HG03520 (cell line): ENCODE results near the gene BCL7A.

Experiments
- ATAC-seq: cut with Tn5 transposase; IDR thresholded peaks from one replicate; pipeline ENCODE4 v1.9.1; 2021; ENCODE audit warnings: mild to moderate bottlenecking, moderate library complexity; ENCODE audit not compliant: unreplicated experiment

Gene BCL7A

GRCh38 chr12:121996945-121997612, 24.6 kb upstream of the BCL7A start:
- no peak for ATAC-seq

- no peak for ATAC-seq
Measured at GRCh38 chr12:122001466-122002209, 20.0 kb upstream of the BCL7A start.

- no peak for ATAC-seq
Measured at GRCh38 chr12:122003651-122004611, 17.8 kb upstream of the BCL7A start.

- ATAC-seq, result no peak
Measured at GRCh38 chr12:122004633-122005071, 17.0 kb upstream of the BCL7A start.

GRCh38 chr12:122005252-122005776, 16.4 kb upstream of the BCL7A start:
- ATAC-seq, result no peak

GRCh38 chr12:122006186-122006926, 15.3 kb upstream of the BCL7A start:
- no peak for ATAC-seq

- no peak for ATAC-seq
Measured at GRCh38 chr12:122009741-122010140, 11.9 kb upstream of the BCL7A start.

- no peak for ATAC-seq
Measured at GRCh38 chr12:122012184-122012583, 9.5 kb upstream of the BCL7A start.

- no peak for ATAC-seq
Measured at GRCh38 chr12:122013136-122013535, 8.5 kb upstream of the BCL7A start.

- no peak for ATAC-seq
Measured at GRCh38 chr12:122013791-122014590, 7.7 kb upstream of the BCL7A start.

GRCh38 chr12:122014781-122015180, 6.9 kb upstream of the BCL7A start:
- ATAC-seq, result no peak

- no peak for ATAC-seq
Measured at GRCh38 chr12:122018457-122018856, 3.2 kb upstream of the BCL7A start.

- no peak for ATAC-seq
Measured at GRCh38 chr12:122018937-122019336, 2.7 kb upstream of the BCL7A start.

- no peak for ATAC-seq
Measured at GRCh38 chr12:122020795-122021192, 890 bp upstream of the BCL7A start.

- ATAC-seq, result no peak
Measured at GRCh38 chr12:122021193-122021821, 377 bp upstream of the BCL7A start.

- ATAC-seq, result no peak
Measured at GRCh38 chr12:122022393-122023338, 982 bp downstream of the BCL7A start.

- no peak for ATAC-seq
Measured at GRCh38 chr12:122023339-122024131, 1.9 kb downstream of the BCL7A start.
